Suppressor macrophage (primary cell): ENCODE measurements around the gene ZNF845.
A peak's percentile ranks its signal among the peaks of the same experiment; 100 is the strongest.
"Not testable (repeated sequence)": the region's sequence is repeated elsewhere in the genome, so short reads cannot be mapped to it uniquely, and the experiment has no call there.

Experiments
- DNase-seq, 4 experiments: peaks; one replicate each; pipeline ENCODE4 v3.0.0-alpha.2; 2020 to 2022
- total RNA-seq, 17 experiments: gene quantifications; one replicate each; lab custom pipeline; 2026; ENCODE audit warnings: mixed read lengths in 6 of 17, inconsistent platforms in 3 of 17; lab: John Stamatoyannopoulos, UW

The ZNF845 gene
- total RNA-seq = 7.0 to 36.0 (median 16.0) reads per million in 17 experiments

DNA sequence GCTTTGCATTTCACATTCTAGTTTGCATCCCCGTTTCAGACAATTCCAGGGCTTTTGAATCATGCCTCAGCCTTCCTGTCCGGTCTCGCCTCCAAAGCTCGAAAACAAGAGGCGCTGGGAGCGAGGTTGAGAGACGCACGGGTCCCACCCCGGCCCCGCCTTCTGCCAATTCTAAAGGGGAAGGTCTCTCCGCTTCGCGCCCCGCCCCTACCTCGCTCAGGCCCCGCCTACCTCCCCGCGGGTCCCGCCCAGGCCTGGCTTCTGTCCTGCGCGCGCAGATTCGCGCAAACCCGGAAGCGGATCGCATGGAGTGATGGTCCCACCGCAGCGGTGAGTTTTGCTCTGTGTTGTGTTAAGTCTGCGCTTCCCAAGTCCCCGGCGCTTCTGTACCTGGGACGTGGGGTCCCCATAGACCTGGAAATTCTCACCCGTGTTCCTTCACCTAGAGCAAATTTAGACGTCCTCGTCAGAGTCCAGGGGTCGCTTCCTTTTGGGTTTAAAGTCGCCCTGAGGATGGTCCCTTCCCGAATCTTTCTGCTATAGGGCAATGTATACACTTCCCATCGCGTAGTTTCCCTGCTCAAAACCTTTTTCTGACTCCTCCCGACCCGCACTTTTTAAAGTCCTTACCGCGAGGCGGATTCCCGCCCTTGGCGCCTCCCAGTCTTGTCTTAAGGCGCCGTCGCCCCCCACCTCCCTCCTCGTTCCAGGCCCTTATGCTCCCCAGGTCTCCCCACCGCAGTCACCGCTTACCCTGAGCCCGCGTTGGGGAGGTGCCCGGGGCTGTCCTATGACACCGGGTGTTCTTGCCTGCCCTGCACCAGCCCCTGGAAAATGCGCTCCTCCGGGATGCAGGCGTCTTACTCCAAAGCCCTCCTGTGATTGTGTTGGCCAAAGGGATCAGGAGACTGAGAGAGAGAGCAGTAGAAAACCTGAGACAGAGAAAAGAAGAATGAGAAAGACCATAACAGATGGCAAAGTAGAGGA lies at the start of gene ZNF845:
TSS of gene ZNF845 (plus strand) at position 287 of the 987 bp plus-strand sequence. CDS start 7,559 bp downstream, outside the sequence.
- DNase-seq = peak; percentile 91 to 95 (median 95)

DNA sequence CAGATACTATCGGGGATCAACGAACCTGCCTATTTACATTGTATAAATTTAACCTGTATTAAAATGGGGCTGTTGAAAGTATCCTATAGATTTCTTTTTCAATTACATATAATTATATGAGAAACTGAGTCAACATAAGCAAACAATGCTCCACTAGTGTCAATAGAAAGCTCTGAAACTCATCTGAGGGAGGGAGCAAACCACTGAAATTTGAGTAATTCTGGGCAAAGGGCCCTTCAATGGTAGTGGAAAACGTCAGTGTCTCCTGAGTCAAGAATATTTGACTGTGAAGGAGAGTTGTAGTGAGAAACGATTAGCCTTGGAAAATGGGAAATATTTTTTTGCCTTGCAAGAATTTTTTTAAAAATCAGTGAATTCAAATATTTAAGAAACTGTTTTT lies 48.5 kb upstream of the ZNF845 start:
- no peak for DNase-seq

DNA sequence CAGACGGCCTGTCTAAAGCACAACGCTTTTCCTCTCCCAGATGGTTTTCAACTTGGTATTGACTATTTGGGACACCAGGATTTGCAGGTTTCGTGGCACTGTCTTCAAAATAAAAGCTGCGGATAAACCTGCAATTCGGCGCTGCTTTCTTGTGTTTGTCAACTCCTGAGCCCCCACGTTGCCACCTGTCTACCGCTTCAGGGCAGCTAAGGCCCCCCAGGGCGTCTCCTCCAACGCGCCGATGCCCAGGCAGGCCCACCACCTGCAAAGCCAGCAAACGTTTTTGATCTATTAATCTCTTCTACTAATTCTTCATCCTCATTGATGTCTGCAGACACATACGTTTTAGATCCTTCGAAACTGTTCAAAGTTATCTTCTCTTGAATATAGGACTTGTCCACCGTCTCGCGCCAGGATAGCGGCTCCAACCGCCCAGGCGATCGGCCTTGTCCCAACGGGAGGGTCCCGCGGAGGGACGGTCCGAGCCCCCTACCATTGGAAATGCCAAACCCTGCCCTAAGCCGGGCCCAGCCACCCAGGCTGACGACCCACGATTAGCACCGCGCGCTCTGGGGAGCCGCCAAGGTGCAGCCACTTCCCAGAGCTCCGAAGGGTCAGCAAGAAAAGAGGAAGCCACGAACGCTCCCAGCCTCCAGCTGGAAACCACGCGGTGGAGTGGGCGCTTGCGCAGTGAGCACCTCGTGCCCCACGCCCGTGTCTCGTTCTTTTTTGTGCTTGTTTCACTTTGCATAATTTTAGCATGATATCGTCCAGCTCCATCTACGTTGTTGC lies 42.6 kb upstream of the ZNF845 start:
- DNase-seq = no peak

- peak in 1 of 4 experiments; percentile 2 for DNase-seq
Measured at GRCh38 chr19:53294786-53295441, 38.6 kb upstream of the ZNF845 start.

DNA sequence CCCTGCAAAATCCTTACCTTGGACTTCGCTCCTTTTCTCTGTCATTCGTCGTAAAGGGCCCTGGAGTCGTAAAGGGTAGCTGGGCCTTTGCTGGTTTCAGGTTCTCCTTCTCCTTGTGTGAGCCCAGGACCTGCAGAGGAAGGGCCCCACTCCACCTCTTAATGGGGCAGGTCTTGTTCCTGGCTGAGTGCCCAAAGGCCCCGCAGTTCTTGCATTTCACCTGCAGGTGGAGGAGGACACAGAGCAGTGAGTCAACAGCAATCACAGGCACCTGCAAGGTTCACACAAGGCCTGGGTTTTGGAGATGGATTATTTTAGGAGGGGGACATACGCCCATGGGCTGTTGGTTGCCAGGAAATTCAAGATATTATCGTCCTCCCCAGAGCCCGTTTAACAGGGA lies 32.2 kb upstream of the ZNF845 start:
- DNase-seq = not testable (repeated sequence)

DNA sequence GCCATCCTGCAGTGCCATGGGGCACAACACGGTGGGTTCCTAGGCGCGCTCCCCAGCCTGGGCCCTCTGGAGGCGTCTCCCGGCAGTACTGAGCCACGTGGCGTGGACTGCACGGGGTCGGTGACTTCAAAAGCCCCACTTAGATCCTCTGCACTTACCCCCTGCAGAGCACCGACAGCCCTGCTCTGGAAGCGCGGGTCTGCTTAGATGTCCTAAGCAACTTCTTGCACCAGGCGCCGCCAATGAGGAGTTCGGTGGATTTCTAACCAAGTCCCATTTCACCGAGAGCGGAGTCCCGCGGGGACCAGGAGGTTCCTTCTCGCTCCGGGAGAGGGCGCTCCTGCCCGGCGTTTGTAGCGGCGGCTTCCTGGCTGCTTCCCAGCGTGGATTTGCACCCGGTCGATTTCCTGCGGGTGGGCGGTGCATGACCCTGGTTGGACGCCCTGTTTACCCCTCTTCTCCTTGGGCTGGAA lies 25.2 kb upstream of the ZNF845 start:
- DNase-seq = peak in 2 of 4 experiments; percentile 2 to 8

GRCh38 chr19:53311044-53311443 lies 22.5 kb upstream of the ZNF845 start:
- no peak for DNase-seq

DNA sequence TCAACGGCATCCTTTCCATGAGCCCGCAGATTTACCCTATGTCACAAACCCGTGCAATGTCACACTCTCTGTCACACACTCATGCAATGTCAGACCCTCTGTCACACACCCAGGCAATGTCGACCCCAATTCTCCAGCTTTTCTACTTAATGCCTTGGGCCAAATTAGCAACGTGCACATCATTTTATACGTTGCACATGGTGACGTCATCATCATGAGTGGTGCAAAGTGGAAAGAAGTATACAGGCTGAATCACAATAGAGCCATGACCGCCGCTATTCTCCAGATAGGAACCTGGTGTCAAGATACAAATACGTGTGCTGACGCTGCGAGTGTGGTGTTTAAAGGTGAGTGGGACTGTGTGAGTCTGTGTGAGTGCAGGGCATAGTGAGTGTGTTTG lies 21.7 kb upstream of the ZNF845 start:
- DNase-seq = no peak

- peak; percentile 2 to 54 (median 30) for DNase-seq
Measured at GRCh38 chr19:53328967-53329366, 4.6 kb upstream of the ZNF845 start.

GRCh38 chr19:53332484-53332883 lies 1.1 kb upstream of the ZNF845 start:
- no peak for DNase-seq

GRCh38 chr19:53333066-53333462 lies 485 bp upstream of the ZNF845 start:
- DNase-seq = peak in 3 of 4 experiments; percentile 24 to 51 (median 32)

DNA sequence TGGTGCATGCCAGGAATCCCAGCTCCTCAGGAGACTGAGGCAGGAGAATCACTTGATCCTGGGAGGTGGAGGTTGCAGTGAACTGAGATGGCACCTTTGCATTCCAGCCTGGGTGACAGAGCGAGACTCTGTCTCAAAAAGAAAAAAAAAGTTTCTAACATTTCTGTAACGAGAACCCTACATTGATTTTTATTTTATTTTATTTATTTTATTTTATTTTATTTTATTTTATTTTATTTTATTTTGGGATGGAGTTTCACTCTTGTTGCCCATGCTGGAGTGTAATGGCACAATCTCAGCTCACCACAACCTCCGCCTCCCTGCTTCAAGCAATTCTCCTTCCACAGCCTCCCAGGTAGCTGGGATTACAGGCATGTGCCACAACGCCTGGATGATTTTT lies 10.9 kb downstream of the ZNF845 start:
- not testable (repeated sequence) for DNase-seq

DNA sequence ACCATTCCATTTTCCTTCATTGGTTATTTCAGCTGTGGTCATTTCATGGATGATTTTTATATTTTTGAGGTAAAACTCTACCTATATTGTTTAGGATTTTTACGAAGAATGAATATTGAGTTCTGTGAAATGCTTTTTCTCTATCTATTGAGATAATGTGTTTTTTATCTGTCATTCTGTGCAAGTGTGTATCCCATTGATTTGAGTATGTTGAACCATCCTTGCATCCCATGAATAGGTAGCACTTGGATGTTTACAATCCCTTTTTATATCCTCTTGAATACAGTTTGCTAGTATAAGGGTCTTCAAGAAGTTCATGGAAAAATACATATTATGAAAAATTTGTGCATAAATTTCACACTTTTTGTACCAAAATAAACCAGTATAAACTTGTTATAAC lies 22.2 kb downstream of the ZNF845 start:
- DNase-seq = no peak

DNA sequence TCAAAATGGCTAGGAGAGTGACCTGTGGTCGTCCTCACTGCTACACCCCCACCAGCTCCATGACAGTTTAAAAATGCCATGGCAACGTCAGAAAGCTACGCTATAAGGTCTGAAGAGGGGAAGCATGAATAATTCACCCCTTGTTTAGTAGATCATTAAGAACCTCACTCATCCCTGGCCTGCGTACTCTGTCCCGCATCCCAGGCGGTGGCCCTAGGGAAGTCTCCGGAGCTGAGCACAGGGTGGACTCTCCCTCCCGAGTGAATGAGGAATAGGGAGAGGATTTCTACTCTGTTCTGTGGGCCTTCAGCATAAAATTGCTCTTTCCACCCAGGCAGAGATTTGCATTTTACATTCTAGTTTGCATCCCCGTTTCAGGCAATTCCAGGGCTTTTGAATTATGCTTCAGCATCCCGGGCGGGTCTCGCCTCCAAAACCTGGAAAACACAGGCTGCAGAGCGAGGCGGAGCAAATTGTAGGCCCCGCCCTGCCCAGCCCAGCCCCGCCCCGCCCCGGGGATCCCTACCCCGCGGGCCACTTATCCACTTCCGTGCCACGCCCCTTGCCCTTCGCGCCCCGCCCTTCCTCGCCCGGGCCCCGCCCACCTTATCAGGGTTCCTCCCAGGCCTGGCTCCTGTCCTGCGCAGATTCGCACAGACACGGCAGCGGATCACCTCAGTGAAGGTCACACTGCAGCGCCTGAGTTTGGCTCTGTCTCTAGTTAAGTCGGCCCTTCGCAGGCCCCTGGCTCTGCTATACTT lies 24.5 kb downstream of the ZNF845 start:
- no peak for DNase-seq

DNA sequence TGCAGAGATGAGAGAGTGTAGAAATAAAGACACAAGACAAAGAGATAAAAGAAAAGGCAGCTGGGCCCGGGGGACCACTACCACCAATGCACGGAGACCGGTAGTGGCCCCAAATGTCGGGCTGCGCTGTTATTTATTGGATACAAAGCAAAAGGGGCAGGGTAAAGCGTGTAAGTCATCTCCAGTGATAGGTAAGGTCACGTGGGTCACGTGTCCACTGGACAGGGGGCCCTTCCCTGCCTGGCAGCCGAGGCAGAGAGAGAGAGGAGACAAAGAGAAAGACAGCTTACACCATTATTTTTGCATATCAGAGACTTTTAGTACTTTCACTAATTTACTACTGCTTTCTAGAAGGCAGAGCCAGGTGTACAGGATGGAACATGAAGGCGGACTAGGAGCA lies 26.5 kb downstream of the ZNF845 start:
- not testable (repeated sequence) for DNase-seq

GRCh38 chr19:53365134-53365898 lies 31.8 kb downstream of the ZNF845 start, which contains the start of gene ZNF525:
TSS of gene ZNF525 (plus strand) at chr19:53365705. CDS start at chr19:53372282, 6,577 bp downstream.
- DNase-seq = peak; percentile 90 to 96 (median 92)

DNA sequence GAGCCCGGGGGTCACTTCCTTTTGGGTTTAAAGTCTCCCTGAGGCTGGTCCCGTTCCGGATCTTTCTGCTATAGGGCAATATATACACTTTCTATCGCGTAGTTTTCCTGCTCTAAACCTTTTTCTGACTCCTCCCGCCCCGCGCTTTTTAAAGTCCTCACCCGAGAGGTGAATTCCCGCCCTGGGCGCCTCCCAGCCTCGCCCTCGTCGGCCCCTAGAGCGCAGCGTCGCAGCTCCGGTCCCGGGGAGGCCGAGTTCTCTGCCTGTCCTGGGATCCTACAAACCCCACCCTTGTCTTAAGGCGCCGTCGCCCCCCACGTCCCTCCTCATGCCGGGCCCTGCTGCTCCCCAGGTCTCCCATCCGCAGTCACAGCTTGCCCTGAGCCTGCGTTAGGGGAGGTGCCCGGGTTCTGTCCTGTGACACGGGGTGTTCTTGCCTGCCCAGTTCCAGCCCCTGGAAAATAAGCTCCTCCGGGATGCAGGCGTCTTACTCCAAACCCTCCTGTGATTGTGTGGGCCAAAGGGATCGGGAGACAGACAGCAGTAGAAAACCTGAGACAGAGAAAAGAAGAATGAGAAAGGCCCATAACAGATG lies 32.4 kb downstream of the ZNF845 start:
- peak; percentile 16 to 62 (median 34) for DNase-seq

GRCh38 chr19:53372196-53372595 lies 38.6 kb downstream of the ZNF845 start:
- no peak for DNase-seq

DNA sequence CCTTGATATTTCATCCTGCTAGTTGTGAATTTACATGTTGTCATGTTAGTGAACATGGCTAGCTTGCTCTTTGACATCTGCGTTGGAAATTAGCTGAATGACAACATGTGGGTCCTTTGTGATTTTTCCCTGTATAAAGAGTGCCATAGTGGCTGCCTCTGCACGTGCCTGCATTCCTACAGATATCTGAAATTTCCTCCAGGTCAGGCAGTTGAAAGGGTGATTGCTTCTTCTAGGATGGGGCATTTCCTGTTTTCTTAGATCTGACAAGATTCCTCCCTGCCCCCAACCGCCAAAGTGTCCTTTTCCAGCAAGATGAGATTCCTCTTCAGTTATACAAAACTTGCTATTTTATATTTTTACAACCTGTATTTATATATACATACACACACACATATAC lies 40.7 kb downstream of the ZNF845 start:
- no peak for DNase-seq

GRCh38 chr19:53374743-53375142 lies 41.2 kb downstream of the ZNF845 start:
- no peak for DNase-seq
